ENCODE results near the gene STUM.

- TF ChIP-seq CTCF (IDR thresholded peaks at IDR 0.05) (no peak), POLR2A (IDR thresholded peaks at IDR 0.05) (no peak)
These were observed 1.6 kb upstream of the STUM start for GRCh38 chr1:226546926-226547325.
